Pancreas (tissue), 10 donors: ENCODE results near the gene MAPT. TPM values are rescaled to one million over a fixed set of nuclear protein-coding genes. Genes with fewer than 3 reads are reported as not detected.
"Not testable (repeated sequence)": the region's sequence is repeated elsewhere in the genome, so short reads cannot be mapped to it uniquely, and the experiment has no call there.

Source experiments
- ATAC-seq, 4 donors: fragments of 200-7000 bp; cut with Tn5 transposase; one replicate each; pipeline versions ENCODE4 v1.8.0 to v1.9.1; 2020; ENCODE audit warnings: mild to moderate bottlenecking in 4 of 4, moderate library complexity in 4 of 4
- DNase-seq, 6 donors: peaks; one replicate each; pipeline ENCODE4 v3.0.0-alpha.2; 2020
- FAIRE-seq: peaks from 2 replicates; lab custom pipeline; 2012; peaks lifted over from hg19 to GRCh38; lab: Jason Lieb, UNC
- H3K27ac ChIP-seq, 4 donors: fragments of 200-600 bp; sonication (generic); 1 replicate in 3 of 4; 2 replicates in 1 of 4; pipeline versions ENCODE4 v1.5.0 to v1.8.0; 2020
- H3K27me3 ChIP-seq, 4 donors: fragments of 200-600 bp; one replicate each; pipeline ENCODE4 v1.8.0; 2021
- H3K36me3 ChIP-seq, 3 donors: fragments of 200-600 bp; sonication (generic) in 1 of 3; one replicate each; pipeline versions ENCODE4 v1.5.0 to v1.8.0; 2020 to 2021
- H3K4me1 ChIP-seq, 3 donors: fragments of 200-600 bp; one replicate each; pipeline ENCODE4 v1.8.0; 2021
- H3K4me3 ChIP-seq, 4 donors: fragments of 200-600 bp; sonication (generic) in 2 of 4; one replicate each; pipeline versions ENCODE4 v1.5.0 to v1.8.0; 2020 to 2021
- H3K9me3 ChIP-seq, 4 donors: fragments of 200-600 bp; one replicate each; pipeline ENCODE4 v1.8.0; 2021
- WGBS, 2 donors: extraction: QIAGEN DNeasy Blood & Tissue Kit; methylation state at CpG; one replicate each; pipeline ENCODE4 v1.1.7; 2013; 5-methylcytosine and 5-hydroxymethylcytosine counted together
- intact Hi-C, 3 donors: fragments of 100-400 bp; cut with DNase I; formaldehyde crosslinking; loops; one replicate each; pipeline versions ENCODE4 v1.11.1 to v1.14.2; 2022
- polyA plus RNA-seq, 2 donors: library from polyadenylated mRNA; stranded (reverse); fragments of 200-250 nt; gene quantifications; one replicate each; pipeline ENCODE4 v1.2.3, GENCODE V29; 2013
- total RNA-seq, 6 donors: library from RNA; stranded (reverse); fragmentation: NEBNext Ultra II Directional in 4 of 6; extraction: Animal tissue kit (Norgen Biotek cat#: 25700) in 4 of 6; gene quantifications; one replicate each; pipeline versions ENCODE4 v1.2.1 to v1.2.4, GENCODE V29; 2021 to 2023
- TF ChIP-seq, protein P1 (sequence below), 4 donors: fragments of 200-600 bp; sonication (generic) in 3 of 4; IDR thresholded peaks; one replicate each; pipeline versions ENCODE4 v1.5.0 to v1.8.0; 2021; ENCODE audit warnings: antibody characterized with exemption in 4 of 4
- donor health status: healthy with polysubstance abuse.
- donor health status: DM: no; HTN: no; CAD: no; lungs with moderate emphysema.
- donor health status: DM: no; HTN: no; CAD: no.
- donor health status: control.
- donor health status: control.
- donor health status: Bipolar disorder and iron deficiency.
- donor health status: DM: yes; HTN: yes; CAD: no.
- donor health status: DM: no; HTN: no; CAD: no.
- donor health status: DM: no; HTN: no; CAD: no.
- donor health status: DM: yes; HTN: yes; CAD: no.

MAPT gene
- total and polyA plus RNA-seq, 8 donors, result 1.1 to 3.2 (median 1.7) TPM

DNA sequence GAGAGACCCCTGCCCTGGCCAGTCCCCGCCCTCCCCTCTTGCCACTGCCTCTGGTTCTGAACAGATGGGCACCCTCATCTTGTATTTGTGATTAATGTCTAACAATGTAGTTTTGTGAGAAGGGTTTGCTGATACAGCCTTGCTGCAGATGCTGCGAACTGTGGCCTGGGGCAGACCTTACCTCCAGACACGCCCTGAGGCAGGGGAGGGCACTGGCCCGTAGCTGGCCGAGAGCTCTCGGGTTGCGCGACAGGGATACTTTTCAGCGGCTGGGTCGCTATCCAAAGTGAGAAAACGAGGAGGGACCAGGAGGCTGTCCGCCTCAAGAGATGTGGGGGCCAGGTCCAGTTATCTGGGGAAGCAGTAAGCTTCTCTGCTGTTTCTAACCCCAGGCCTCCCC, 126.6 kb downstream of the MAPT start:
- Histone ChIP-seq H3K4me1 (peaks cover 0 to 20% (median 12%) of the 10 kb centered on the region in 3 donors), H3K27ac (peak overlapping the region in 1 of 4 donors; percentile 17), H3K27me3 (no peaks in the 10 kb centered on the region), H3K36me3 (no peaks in the 10 kb centered on the region), H3K4me3 (no peak overlapping the region), H3K9me3 (no peaks in the 10 kb centered on the region)
- DNase-seq (no peak), ATAC-seq (no peak), FAIRE-seq (no peak)
- intact Hi-C loops, result no loop called here
- TF ChIP-seq, protein P1, sequence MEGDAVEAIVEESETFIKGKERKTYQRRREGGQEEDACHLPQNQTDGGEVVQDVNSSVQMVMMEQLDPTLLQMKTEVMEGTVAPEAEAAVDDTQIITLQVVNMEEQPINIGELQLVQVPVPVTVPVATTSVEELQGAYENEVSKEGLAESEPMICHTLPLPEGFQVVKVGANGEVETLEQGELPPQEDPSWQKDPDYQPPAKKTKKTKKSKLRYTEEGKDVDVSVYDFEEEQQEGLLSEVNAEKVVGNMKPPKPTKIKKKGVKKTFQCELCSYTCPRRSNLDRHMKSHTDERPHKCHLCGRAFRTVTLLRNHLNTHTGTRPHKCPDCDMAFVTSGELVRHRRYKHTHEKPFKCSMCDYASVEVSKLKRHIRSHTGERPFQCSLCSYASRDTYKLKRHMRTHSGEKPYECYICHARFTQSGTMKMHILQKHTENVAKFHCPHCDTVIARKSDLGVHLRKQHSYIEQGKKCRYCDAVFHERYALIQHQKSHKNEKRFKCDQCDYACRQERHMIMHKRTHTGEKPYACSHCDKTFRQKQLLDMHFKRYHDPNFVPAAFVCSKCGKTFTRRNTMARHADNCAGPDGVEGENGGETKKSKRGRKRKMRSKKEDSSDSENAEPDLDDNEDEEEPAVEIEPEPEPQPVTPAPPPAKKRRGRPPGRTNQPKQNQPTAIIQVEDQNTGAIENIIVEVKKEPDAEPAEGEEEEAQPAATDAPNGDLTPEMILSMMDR (IDR thresholded peaks at IDR 0.05), result no peak
- 95 to 96% methylated on average over 12 of the region's 12 CpGs for WGBS, 2 donors

DNA sequence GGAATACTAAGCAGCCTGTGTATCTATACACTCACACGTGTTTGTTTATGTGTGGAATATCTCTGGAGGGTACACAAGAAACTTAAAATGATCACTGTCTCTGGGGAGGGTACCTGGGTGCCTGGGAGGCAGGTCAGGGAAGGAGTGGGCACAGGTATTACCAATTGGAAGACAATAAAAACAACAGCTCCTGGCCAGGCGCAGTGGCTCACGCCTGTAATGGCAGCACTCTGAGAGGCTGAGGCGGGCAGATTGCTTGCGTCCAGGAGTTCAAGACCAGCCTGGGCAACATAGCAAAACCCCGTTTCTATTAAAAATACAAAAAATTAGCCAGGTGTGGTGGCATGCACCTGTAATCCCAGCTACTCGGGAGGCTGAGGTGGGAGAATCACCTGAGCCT, 129.0 kb downstream of the MAPT start:
- DNase-seq, intact Hi-C loops, FAIRE-seq, H3K9me3 ChIP-seq, H3K36me3 ChIP-seq, ATAC-seq, H3K27me3 ChIP-seq, H3K4me3 ChIP-seq: not testable (repeated sequence)
- peaks cover 14 to 36% (median 31%) of the 10 kb centered on the region in 3 donors for H3K4me1 ChIP-seq
- WGBS, 2 donors, result 85 to 86% methylated on average over 7 of the region's 7 CpGs
- peak overlapping the region in 3 of 4 donors; percentile 28 to 77 (median 41) for H3K27ac ChIP-seq

GRCh38 chr17:46023783-46024388, 129.5 kb downstream of the MAPT start:
- TF ChIP-seq, protein P1 (IDR thresholded peaks at IDR 0.05), result no peak
- Histone ChIP-seq H3K4me3 (no peak overlapping the region), H3K9me3 (no peaks in the 10 kb centered on the region), H3K27ac (peak overlapping the region; percentile 5 to 77 (median 58)), H3K4me1 (peaks cover 15 to 41% (median 37%) of the 10 kb centered on the region in 3 donors), H3K27me3 (no peaks in the 10 kb centered on the region), H3K36me3 (no peaks in the 10 kb centered on the region)
- 75 to 78% methylated on average over 24 of the region's 24 CpGs for WGBS, 2 donors
- ATAC-seq (peak in 1 of 4 donors; percentile 1), FAIRE-seq (no peak), DNase-seq (peak in 1 of 6 donors; percentile 36)
- intact Hi-C loops, result no loop called here

- DNase-seq, result peak; percentile 53 to 89 (median 76)
Observed at GRCh38 chr17:46024590-46024989, 130.2 kb downstream of the MAPT start.

DNA sequence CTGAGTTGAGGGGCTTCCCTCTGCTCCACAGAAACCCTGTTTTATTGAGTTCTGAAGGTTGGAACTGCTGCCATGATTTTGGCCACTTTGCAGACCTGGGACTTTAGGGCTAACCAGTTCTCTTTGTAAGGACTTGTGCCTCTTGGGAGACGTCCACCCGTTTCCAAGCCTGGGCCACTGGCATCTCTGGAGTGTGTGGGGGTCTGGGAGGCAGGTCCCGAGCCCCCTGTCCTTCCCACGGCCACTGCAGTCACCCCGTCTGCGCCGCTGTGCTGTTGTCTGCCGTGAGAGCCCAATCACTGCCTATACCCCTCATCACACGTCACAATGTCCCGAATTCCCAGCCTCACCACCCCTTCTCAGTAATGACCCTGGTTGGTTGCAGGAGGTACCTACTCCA, 130.7 kb downstream of the MAPT start:
- DNase-seq, result peak in 1 of 6 donors; percentile 68
- TF ChIP-seq, protein P1 (IDR thresholded peaks at IDR 0.05), result no peak

More at GRCh38 chr17:46024590-46024989, 130.2 kb downstream of the MAPT start:
- Histone ChIP-seq H3K36me3 (no peaks in the 10 kb centered on the region), H3K27me3 (no peaks in the 10 kb centered on the region), H3K4me1 (peaks cover 19 to 48% (median 41%) of the 10 kb centered on the region in 3 donors), H3K4me3 (no peak overlapping the region), H3K9me3 (no peaks in the 10 kb centered on the region), H3K27ac (peak overlapping the region; percentile 22 to 77 (median 58))
- FAIRE-seq (no peak), ATAC-seq (peak; percentile 53 to 71 (median 65))
- intact Hi-C loops, result no loop called here
- TF ChIP-seq, protein P1 (IDR thresholded peaks at IDR 0.05), result no peak
- 38 to 46% methylated on average over 14 of the region's 14 CpGs for WGBS, 2 donors

More for the DNA sequence above, 130.7 kb downstream of the MAPT start:
- Histone ChIP-seq H3K27ac (peak overlapping the region; percentile 42 to 77 (median 58)), H3K9me3 (no peaks in the 10 kb centered on the region), H3K4me1 (peaks cover 22 to 52% (median 44%) of the 10 kb centered on the region in 3 donors), H3K4me3 (no peak overlapping the region), H3K36me3 (no peaks in the 10 kb centered on the region), H3K27me3 (no peaks in the 10 kb centered on the region)
- 74 to 84% methylated on average over 10 of the region's 10 CpGs for WGBS, 2 donors
- FAIRE-seq (no peak), ATAC-seq (no peak)
- intact Hi-C loops, result no loop called here
